Activated T-cell treated with anti-CD3 and anti-CD28 coated beads for 48 hours (primary cell): ENCODE measurements around the gene TNIK.
"Not testable (repeated sequence)": the region's sequence is repeated elsewhere in the genome, so short reads cannot be mapped to it uniquely, and the experiment has no call there.

ENCODE experiments used
- DNase-seq: peaks from one replicate; pipeline ENCODE4 v3.0.0-alpha.2; 2020; ENCODE audit warnings: low read depth

Gene TNIK

DNA sequence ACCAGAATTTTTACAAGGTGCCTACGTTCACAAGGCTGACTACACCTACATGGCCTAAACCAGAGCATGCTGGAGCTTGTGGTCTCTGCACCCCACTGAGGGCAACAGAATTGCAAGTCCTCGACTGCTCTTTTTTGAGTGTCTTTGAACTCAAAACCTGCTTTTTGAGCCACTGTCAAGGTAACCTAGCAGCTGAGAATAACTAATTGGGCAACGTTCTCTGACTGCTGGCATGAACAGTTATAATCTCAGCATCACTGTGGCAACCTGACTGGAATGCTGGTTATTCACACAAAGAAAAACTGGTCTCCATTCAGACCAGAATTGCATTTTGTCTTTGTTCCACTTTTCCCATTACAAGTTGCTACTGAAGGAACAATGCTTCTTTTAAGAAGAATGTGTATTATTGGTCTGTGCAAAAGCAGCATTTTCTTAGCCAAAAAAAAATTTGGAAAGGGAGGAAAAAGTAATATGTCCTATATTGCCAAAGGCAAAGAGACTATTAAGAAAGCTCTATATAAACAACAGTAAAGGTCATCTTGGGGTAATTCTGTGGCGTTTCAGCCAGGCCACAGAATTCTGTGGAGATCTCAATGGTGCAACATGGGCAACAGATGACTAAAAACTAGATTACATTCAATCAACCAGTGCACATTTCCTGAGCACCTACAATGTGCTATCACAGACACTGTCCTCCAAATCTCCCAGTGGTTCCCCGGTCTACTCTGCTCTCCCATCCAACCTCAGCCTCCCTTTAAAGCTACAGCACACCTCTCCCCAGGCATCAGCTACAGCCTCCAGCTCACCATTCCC lies 76.8 kb downstream of the TNIK start:
- no peak for DNase-seq

DNA sequence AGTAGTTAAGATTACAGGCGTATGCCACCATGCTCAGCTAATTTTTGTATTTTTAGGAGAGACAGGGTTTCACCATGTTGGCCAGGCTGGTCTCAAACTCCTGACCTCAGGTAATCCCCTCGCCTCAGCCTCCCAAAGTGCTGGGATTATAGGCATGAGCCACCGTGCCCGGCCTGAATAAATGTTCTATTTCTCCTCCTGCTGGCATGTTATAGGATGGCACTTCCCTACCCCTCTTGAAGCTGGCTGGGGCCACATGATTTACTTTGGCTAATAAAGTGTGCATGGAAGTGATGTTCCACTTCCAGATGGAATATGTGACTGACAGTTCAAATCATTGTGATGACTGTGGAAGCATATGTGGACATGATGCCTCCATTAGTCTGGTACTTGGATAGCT lies 77.9 kb downstream of the TNIK start:
- not testable (repeated sequence) for DNase-seq

DNA sequence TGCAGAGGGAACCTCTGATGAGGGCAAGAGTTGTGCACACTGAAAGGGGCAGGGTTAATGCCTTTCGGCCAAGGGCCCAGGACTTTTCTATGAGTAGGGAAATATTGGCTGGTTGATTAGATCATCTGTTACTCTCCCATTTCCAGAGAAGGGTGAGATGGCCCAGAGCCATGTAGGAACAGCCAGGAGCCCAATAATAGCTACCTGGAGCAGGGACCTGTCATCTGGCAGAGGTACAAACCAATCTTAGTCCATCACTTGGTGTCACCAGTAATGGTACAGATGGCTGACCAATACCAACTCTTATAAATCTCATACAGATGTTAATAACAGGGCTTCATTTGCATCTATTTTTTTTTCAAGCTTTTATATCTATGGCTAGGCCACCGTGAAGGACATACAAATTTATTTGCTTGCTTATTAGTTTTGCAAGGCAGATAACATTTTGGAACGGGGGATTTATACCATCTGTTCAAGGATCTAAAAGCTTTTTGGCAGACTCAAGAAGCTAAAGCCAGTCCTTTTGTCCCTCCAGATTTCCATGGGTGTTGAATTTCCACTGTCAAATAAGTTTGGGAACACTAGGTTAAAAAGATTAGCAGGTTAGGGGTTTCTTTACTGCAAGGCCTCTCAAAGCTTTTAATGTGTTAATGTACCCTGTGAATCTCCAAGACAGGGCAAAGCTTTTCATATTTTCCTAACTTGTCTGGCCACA lies 79.3 kb downstream of the TNIK start:
- no peak for DNase-seq

DNA sequence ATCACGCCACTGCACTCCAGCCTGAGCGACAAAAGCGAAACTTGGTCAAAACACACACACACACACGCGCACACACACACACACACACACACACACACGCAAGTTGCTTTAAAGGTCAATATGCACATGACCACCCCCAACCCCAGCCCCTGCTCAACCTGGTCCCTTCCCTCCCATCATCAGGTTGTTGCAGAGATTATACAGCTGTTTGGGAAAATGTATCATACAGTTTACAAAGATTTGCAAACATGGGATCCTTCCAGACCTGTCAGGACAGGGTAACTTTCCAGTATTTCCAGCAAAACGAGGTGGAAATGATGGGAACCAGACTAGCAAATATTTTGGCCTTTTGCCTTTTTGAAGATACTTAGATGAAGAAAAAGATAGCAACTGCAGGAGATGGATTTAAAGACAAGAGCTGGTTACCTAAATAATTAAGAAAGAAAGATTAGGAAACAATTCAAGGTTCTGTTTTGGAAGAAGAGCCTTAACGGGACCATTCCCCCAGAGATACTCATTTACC lies 80.2 kb downstream of the TNIK start:
- DNase-seq = no peak

DNA sequence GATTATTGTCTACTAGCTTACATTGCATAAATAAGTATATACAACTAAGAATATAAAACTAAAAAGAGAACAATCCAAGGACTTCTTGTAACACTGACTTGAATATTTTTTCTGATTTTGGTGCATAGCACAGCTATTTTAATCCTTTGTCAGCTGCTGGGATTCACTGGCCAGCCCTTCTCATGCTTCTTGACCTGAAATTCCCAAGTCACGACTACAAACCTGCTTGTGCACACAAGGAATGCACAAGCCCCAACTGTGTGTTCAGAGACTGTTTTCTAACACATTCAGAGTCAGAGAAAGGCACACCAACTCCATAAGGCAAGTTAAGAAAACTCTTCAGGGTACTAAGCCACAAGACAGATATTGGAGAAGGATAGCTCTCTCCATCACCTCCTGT lies 80.9 kb downstream of the TNIK start:
- no peak for DNase-seq

DNA sequence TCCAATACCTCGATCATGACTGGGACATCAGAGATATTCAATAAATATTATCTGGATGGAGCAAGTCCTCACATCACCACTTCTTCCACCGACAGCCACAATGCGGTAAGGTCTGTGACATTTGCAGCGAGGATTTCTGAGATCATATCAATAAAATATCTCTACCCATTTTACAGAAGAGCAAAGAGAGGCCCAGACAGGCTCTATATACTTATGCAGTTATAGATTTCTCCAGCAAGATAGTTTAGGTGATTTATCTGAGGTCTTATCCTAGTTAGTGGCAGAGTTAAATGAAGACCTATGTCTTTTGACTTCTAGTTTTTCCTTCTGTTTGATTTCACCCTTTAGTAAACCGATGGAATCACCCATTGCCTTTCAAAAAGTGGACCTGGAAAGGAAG lies 81.6 kb downstream of the TNIK start:
- DNase-seq = no peak

DNA sequence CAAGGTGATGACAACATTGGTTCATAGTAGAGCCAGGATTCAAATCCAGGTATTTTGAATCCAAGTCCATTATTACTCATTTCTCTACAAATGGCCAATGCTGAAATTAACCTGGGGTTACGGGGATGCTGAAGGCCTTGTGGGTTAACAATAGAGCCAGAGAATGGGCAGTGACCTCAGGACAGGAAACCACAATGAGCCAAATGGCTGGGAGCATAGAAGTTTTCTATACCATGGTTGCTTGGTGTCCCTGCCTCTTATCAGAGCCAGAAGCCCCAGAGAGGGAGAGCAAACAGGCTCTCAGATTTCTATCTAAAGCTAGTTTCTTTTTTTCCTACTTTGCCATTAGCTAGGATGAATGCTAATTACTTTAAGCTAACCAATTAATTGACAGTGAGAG lies 82.3 kb downstream of the TNIK start:
- DNase-seq = no peak

DNA sequence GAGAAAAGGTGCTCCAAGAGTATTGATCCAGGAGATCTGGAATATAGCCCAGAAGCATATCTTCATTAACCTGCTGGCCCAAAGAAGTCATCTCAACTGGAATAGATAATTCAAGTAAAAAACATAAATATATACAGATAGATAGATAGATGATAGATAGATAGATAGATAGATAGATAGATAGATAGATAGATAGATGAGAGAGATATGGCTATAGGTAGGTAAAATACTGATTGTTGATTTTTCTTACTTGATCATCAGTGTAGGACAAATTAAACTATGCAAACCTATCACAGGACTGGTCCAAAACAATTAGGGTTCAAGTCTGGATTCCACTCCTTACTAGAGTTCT lies 83.6 kb downstream of the TNIK start:
- DNase-seq = no peak

DNA sequence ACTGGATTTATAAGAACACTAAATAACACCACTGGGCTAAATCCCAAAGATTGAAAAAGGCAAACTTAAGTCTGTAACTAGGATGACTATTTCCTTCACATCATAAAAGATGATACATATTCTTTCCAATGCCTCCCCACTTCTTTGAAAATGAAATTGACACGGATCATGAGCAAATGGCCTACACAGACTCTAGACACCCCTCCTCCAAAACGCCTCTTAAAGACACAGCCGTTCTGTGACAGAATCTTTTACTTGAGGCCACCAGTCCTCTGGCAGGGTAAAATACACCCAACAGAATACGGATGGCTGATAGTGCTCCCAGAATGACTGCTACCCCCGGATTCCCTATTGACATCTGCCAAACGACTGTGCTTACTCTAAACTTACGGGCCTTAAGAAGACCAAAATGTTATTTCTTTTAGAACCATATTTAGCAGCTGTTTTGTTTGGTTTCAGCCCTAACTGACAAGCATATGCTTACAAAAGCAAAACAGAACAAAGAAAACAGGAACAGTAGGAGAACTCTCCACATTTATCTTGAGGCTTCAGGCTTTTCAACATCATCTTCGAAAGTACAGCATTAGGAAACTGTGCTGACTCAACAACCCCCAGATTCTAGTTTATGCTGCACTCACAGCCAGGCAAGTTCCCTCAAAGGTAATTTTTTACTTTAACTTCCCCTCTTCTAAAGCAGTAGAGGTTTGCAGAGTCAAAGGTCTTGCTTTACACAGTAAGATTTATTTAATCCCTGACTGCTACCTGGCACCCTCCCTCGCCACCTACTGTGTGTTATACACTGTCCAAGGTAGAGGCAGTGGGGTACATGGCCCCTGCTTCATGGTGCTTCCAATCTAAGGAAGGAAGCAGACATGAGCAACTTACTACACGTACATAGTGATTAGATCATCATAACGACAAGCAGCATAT lies 84.3 kb downstream of the TNIK start:
- no peak for DNase-seq

DNA sequence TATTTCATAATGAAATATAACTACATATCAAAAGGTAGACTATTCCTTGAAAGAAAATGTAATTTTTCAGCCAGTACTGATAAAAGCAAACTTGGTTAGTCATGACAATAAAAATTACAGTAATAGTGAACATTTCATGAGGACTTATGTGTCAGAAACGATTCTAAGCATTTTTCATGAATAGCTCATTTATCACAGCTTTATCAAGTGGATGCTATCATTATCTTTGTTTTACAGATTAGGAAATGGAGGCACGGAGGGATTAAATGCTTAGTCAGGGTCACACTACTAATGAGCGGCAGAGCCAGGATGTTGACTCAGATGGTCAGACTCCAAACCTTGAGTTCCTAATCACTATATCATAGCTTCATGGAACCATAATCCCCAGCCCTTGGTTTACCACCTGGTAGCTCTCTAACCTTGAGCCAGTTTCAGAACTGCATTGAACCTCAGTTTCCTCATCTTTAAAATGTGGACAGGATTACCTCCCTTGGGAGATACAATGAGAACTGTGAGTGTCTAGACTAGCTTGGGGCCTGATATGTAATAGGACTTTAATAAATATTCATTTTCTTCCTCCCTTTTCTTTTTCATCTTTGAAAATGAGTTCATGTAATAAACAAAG lies 85.4 kb downstream of the TNIK start:
- no peak for DNase-seq

DNA sequence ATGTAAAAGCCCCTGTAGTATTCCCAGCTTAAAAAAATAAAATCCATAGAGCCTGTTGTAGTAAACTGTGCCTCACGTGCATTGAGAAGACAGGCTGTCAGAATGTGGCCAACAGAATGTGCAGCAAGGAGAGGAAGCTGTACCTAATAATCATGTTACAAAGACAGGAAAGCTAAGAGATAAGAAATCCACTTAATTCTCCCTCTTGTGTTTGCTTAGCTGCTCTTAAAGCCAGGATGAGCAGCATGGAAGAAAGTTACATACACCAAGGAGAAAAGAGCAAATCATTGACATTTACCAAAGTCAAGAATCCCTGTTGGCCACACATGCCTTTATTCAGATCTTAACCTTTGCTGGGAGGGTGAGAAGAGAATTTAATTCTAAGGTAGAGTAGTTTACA lies 85.9 kb downstream of the TNIK start:
- DNase-seq = no peak

DNA sequence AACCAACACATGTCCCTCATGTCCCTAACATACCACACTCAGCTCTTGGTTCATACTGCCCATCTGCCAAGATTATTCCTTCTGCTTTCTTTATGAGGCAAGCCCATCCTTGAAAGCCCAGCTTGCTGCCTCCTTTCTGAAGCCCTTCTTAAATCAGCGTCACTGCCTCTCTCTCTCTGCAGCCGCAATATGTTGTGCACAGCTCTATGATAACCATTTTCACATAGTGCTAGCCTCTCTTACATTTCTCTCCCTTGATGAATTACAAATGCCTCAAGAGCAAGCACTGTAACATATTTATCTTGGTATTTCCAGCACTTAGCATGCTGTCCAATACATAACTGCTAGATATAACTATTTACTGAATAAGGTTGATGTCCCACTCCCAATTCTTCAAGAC lies 86.5 kb downstream of the TNIK start:
- DNase-seq = no peak

DNA sequence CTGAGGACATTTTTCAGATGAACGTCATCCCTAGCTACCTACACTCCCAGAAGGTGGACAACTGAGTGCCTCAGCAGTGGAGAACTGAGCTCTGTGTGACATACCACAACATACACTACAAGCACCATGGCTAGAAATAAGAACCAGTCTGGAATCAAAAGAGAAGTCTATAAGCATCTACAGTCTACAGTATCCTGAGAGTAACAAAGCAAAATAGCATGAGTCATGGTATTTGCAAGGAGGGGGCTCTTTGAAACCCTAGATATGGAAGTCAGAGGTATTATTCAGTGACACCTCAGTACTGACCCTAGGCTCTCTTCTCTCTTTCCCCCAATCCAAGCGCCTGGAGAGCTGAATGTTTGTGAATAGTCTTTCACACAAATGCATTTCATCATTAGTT lies 87.5 kb downstream of the TNIK start:
- DNase-seq = no peak

DNA sequence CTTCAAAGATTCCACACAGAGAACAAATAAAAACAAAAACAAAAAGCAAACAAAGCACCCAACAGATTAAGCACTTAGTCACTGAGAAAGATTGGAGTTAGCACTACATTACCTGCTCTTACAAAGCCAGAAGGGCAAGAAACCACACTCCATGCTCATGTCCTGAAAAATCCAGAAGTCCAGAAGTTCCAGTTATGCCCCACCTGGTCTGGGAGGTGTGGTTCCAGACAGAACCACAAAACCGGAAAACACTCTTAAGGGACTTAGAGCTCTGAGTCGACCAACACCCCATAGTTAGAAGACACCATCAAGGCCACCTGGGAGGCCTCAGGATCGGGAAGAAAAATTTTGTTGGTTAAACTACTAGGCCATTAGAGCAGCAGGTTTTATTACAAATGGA lies 88.9 kb downstream of the TNIK start:
- DNase-seq = no peak

DNA sequence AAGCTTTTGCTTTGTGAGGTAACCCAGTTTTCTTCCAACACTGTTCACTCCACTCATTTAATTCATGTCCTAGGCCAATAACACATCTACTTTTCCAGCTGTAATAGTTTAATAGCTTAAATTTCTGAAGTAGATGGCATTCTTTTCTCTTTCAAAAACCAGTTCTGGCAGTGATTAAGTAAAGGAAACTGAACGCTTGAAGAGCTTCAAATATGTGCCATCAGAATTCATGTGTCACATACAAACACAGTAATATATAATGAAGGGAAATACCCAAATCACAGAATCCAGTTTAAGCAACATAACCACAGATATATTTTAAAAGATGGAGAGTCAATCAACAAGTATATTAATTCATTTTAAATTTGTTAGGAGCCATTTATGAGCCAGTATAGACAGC lies 91.0 kb downstream of the TNIK start:
- no peak for DNase-seq

DNA sequence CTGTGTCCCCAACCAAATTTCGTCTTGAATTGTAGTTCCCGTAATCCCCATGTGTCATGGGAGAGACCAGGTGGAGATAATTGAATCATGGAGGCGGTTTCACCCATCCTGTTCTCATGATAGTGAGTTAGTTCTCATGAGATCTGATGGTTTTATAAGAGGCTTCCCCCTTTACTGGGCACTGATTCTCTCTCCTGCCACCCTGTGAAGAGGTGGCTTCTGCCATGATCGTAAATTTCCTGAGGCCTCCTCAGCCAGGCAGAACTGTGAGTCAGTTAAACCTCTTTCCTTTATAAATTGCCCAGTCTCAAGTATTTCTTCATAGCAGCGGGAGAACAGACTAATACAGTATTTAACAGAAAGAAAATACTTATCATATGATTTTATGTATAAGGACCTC lies 93.5 kb downstream of the TNIK start:
- not testable (repeated sequence) for DNase-seq

DNA sequence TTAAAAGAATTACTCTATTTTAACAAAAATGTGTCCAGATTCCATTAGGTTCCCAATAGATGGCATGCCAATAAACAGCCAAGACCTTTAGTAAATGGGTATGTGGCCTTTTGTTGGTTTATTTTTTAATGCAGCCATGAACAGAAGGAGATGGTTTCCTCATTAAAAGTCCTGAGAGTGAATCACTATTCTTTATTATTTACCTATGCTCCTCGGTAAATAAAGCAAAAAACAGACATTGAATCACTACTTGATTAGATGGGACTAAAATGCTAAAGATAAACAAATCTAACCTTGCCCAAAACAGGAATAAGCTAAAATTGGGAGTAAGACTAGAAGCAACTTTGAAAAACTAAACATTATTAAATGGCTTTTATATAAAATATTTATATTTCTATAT lies 94.2 kb downstream of the TNIK start:
- no peak for DNase-seq

DNA sequence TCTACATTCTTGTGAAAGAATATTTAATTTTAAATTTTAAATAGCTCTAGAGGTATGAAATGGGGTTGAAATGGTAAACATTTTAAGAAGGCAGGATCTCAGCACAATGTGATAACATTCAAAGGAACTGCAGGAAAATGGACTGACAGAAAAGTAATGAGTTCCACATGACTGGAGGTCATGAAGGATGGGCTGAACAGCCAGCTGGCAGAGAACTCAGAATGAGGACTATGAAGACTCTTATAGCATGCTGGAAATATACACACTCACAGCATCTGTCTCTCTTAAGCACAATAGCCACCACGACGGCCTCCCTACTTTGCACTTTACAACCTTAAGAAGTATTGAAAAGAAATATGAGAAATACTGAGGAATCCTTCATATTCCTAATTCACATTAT lies 94.7 kb downstream of the TNIK start:
- no peak for DNase-seq

DNA sequence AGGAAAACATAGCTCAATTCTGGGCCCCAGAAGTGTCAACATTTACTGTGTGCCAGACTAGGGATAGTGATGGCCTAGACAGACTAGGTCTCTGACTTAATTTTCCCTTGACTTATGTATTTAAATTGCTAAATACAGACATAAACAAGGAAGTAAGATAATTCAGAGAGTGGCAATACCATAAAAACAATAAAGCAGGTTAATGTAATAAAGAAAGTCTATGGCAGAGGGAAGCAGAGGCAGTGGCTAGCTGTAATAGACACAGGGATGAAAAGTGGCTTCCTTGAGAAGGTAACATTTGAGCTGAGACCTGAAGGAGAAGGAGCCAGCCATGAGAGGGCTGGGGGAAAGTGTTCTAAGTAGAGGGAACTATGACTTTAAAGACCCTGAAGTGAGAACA lies 95.7 kb downstream of the TNIK start:
- no peak for DNase-seq

DNA sequence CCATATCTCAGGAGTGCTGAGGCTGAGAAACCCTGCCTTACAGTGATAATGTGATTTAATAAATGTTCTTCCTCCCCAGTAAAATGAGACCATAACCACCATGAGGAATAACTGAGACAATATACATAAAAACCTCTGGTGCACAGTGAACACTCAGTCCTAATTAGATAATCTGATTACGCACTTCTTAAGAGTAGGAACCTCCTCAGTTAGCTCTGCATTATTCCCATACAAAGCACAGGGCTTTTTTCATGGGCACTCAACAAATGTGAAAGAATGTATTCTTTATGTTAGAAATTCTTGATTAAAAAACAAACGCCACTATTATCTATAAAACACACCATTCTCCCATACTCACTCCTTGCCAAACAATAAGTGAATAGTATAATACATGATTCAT lies 97.0 kb downstream of the TNIK start:
- no peak for DNase-seq

DNA sequence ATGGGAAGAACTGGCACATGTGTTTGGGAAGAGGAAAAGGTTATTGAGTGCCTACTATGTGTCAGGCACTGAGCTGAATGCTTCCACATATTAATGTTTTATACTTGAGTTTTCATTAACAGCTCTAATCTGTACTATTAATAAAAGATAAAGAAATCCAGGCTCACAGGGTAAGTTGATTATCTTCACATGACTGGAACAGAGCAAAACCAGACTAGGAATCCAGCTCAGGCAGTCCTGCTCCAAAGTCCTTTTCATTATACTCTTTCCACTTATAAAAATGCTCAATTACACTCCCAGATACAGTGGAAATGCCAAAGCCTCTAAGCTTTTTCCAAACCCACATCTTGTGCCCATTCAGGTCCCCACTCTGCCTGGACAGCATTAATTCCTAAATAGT lies 97.6 kb downstream of the TNIK start:
- DNase-seq = no peak

DNA sequence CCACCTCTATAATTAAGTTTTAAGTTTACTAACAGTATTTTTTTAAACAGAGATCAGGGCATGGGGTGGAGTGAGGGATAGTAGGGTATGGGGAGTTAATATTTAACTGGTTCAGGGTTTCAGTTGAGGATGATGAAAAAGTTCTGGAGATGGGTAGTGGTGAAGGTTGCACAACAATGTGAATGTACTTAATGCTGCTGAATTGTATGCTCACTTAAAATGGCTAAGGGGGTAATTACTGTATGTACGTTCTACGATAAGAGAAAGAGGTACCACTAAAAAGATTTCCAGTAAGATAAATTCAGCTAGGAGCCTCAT lies 101.4 kb downstream of the TNIK start:
- no peak for DNase-seq
